IMR-90 (cell line): ENCODE data around the gene SEC11C. TPM values are rescaled to one million over a fixed set of nuclear protein-coding genes. Genes with fewer than 3 reads are reported as not detected.

Source experiments
- ATAC-seq: fragments of 200-7000 bp; cut with Tn5 transposase; 2 replicates; pipeline ENCODE4 v1.9.1; 2020; ENCODE audit warnings: low read depth, mild to moderate bottlenecking, moderate library complexity
- BruUV-seq: library from RNA; stranded (reverse); fragments of 400-500 nt; replicated peaks from 2 replicates; lab custom pipeline; 2021; lab: Mats Ljungman, UMichigan
- CTCF ChIA-PET: fragments of 300-600 bp; formaldehyde crosslinking; extraction: SDS; loops from one replicate; lab custom pipeline; 2021; ENCODE audit warnings: antibody characterized with exemption; lab: Yijun Ruan, JAX
- POLR2A ChIA-PET: fragments of 300-600 bp; sonication (Branson Sonifier 250); formaldehyde crosslinking; loops from one replicate; lab custom pipeline; 2022; ENCODE audit warnings: antibody characterized with exemption; ENCODE audit not compliant: unreplicated experiment; lab: Charles Lee
- DNase-seq: peaks from one replicate; pipeline ENCODE4 v3.0.0; 2013
- H2AFZ ChIP-seq: replicated peaks from 2 replicates; pipeline ENCODE3; 2013; ENCODE audit warnings: low read length, mild to moderate bottlenecking; ENCODE audit not compliant: poor library complexity
- H2AK5ac ChIP-seq: 2 replicates; pipeline ENCODE4 v1.6.1; 2013; ENCODE audit warnings: low read depth, low read length, inconsistent platforms
- H2AK9ac ChIP-seq: replicated peaks from 2 replicates; pipeline ENCODE3; 2013; ENCODE audit warnings: mild to moderate bottlenecking, low read depth, low read length, moderate library complexity; ENCODE audit not compliant: poor library complexity
- H2BK120ac ChIP-seq: 2 replicates; pipeline ENCODE4 v1.6.1; 2013; ENCODE audit warnings: low read depth, low read length, inconsistent platforms
- H2BK15ac ChIP-seq: 3 replicates; pipeline ENCODE4 v1.6.1; 2013; ENCODE audit warnings: low read depth, low read length, inconsistent platforms
- H2BK20ac ChIP-seq: 2 replicates; pipeline ENCODE4 v1.6.1; 2013; ENCODE audit warnings: low read depth, mild to moderate bottlenecking, inconsistent platforms, low read length, moderate library complexity
- H2BK5ac ChIP-seq: 2 replicates; pipeline ENCODE4 v1.6.1; 2013; ENCODE audit warnings: mild to moderate bottlenecking, low read depth, low read length, inconsistent platforms; ENCODE audit not compliant: poor library complexity, severe bottlenecking
- H3K14ac ChIP-seq: replicated peaks from 2 replicates; pipeline ENCODE4 v1.6.1; 2013; ENCODE audit warnings: low read depth, low read length, inconsistent platforms
- H3K18ac ChIP-seq: 2 replicates; pipeline ENCODE4 v1.6.1; 2013; ENCODE audit warnings: low read depth, low read length, control low read depth
- H3K23ac ChIP-seq: 2 replicates; pipeline ENCODE4 v1.6.1; 2013; ENCODE audit warnings: low read depth, low read length, inconsistent platforms
- H3K27ac ChIP-seq: 2 replicates; pipeline ENCODE4 v1.5.1; 2013; ENCODE audit warnings: mild to moderate bottlenecking, control low read depth, low read length; ENCODE audit not compliant: insufficient read depth
- H3K27me3 ChIP-seq: 2 replicates; pipeline ENCODE4 v1.6.1; 2013; ENCODE audit warnings: low read length; ENCODE audit not compliant: control insufficient read depth, insufficient read depth
- H3K36me3 ChIP-seq: 2 replicates; pipeline ENCODE4 v1.6.1; 2013; ENCODE audit warnings: low read length, mixed read lengths; ENCODE audit not compliant: control insufficient read depth, insufficient read depth
- H3K4ac ChIP-seq: 2 replicates; pipeline ENCODE4 v1.6.1; 2013; ENCODE audit warnings: low read depth, low read length, inconsistent platforms
- H3K4me1 ChIP-seq: 2 replicates; pipeline ENCODE4 v1.6.1; 2013; ENCODE audit warnings: low read length, mixed read lengths; ENCODE audit not compliant: control insufficient read depth, insufficient read depth
- H3K4me2 ChIP-seq: 2 replicates; pipeline ENCODE4 v1.6.1; 2013; ENCODE audit warnings: low read depth, mild to moderate bottlenecking, control low read depth, low read length, moderate library complexity
- H3K4me3 ChIP-seq: 2 replicates; pipeline ENCODE4 v1.5.1; 2013; ENCODE audit warnings: low read depth, mild to moderate bottlenecking, control low read depth, low read length, moderate library complexity; ENCODE audit not compliant: insufficient read depth
- H3K56ac ChIP-seq: 2 replicates; pipeline ENCODE4 v1.6.1; 2013; ENCODE audit warnings: low read length, inconsistent platforms; ENCODE audit not compliant: insufficient read depth; ENCODE audit errors: extremely low read depth
- H3K79me1 ChIP-seq, 2 experiments: 2 replicates each; pipeline ENCODE4 v1.6.1; 2013; ENCODE audit warnings: low read length in 2 of 2, inconsistent platforms in 1 of 2, low read depth in 1 of 2
- H3K9ac ChIP-seq: 2 replicates; pipeline ENCODE4 v1.6.1; 2013; ENCODE audit warnings: low read depth, low read length, control low read depth
- H3K9me1 ChIP-seq: 2 replicates; pipeline ENCODE4 v1.6.1; 2013; ENCODE audit warnings: low read length, inconsistent platforms; ENCODE audit not compliant: insufficient read depth
- H3K9me3 ChIP-seq: 2 replicates; pipeline ENCODE4 v1.6.1; 2013; ENCODE audit warnings: low read length; ENCODE audit not compliant: control insufficient read depth, insufficient read depth
- H4K20me1 ChIP-seq: 2 replicates; pipeline ENCODE4 v1.6.1; 2013; ENCODE audit warnings: low read length, inconsistent platforms; ENCODE audit not compliant: insufficient read depth
- H4K5ac ChIP-seq: 2 replicates; pipeline ENCODE4 v1.6.1; 2013; ENCODE audit warnings: mild to moderate bottlenecking, low read depth, low read length, control low read depth
- H4K8ac ChIP-seq, 2 experiments: 2 replicates each; pipeline ENCODE4 v1.6.1; 2013; ENCODE audit warnings: low read depth in 2 of 2, low read length in 2 of 2, control low read depth in 1 of 2, inconsistent platforms in 1 of 2
- H4K91ac ChIP-seq: 2 replicates; pipeline ENCODE4 v1.6.1; 2013; ENCODE audit warnings: low read depth, low read length, inconsistent platforms; ENCODE audit not compliant: insufficient read depth
- CEBPB ChIP-seq: IDR thresholded peaks from 2 replicates; pipeline ENCODE4 v1.6.1; 2012; ENCODE audit warnings: low read depth, low read length, improper control_type of control experiment
- CHD1 ChIP-seq: IDR thresholded peaks from 2 replicates; pipeline ENCODE4 v1.6.1; 2012; ENCODE audit warnings: low read depth, low read length, improper control_type of control experiment
- FOS ChIP-seq: fragments of 150-350 bp; IDR thresholded peaks from 2 replicates; pipeline ENCODE4 v1.6.1; 2016; ENCODE audit warnings: low read depth, low read length
- MAFK ChIP-seq: IDR thresholded peaks from 2 replicates; pipeline ENCODE4 v1.6.1; 2012; ENCODE audit warnings: low read depth, low read length, improper control_type of control experiment
- RCOR1 ChIP-seq: IDR thresholded peaks from 2 replicates; pipeline ENCODE4 v1.6.1; 2012; ENCODE audit warnings: mild to moderate bottlenecking, low read length, improper control_type of control experiment; ENCODE audit not compliant: insufficient replicate concordance
- WGBS, 2 experiments: methylation state at CpG; one replicate each; pipeline versions ENCODE4 v1.1.5 to v1.1.7; 2013; ENCODE audit warnings: missing lambda C conversion rate in 2 of 2; ENCODE audit not compliant: insufficient read length in 1 of 2; ENCODE audit errors: extremely low coverage in 2 of 2; 5-methylcytosine and 5-hydroxymethylcytosine counted together
- dilution Hi-C: fragments of 300-500 bp; cut with HindIII; formaldehyde crosslinking; loops from one replicate; pipeline ENCODE4 v1.14.3; 2018; ENCODE audit warnings: low sequenced_read_pairs; ENCODE audit not compliant: unreplicated experiment
- in situ Hi-C: fragments of 300-500 bp; cut with MboI; formaldehyde crosslinking; loops from 3 replicates; pipeline ENCODE4 v1.14.3; 2019; ENCODE audit warnings: low sequenced_read_pairs, inconsistent platforms, mixed read lengths
- intact Hi-C: fragments of 100-400 bp; cut with micrococcal nuclease; formaldehyde crosslinking; loops from 2 replicates; pipeline ENCODE4 v1.10.0; 2022
- polyA plus RNA-seq, 3 experiments: library from polyadenylated mRNA; depleted of rRNA; stranded (reverse); fragments of >200 nt; gene quantifications; 2 replicates each; pipeline ENCODE4 v1.2.3, GENCODE V29; 2012; ENCODE audit warnings: low replicate concordance in 1 of 3
- total RNA-seq: library from RNA; depleted of rRNA; stranded (reverse); fragments of >200 nt; gene quantifications from 2 replicates; pipeline ENCODE4 v1.2.3, GENCODE V29; 2012
- TF ChIP-seq, protein P1 (sequence below): fragments of 150-350 bp; IDR thresholded peaks from 2 replicates; pipeline ENCODE4 v1.6.1; 2016; ENCODE audit warnings: low read depth, mild to moderate bottlenecking, low read length, moderate library complexity, borderline replicate concordance

SEC11C gene
- total and polyA plus RNA-seq, 2 of the 4 experiments (the other 2 are of a cell fraction) = 10.6 to 11.9 TPM

DNA sequence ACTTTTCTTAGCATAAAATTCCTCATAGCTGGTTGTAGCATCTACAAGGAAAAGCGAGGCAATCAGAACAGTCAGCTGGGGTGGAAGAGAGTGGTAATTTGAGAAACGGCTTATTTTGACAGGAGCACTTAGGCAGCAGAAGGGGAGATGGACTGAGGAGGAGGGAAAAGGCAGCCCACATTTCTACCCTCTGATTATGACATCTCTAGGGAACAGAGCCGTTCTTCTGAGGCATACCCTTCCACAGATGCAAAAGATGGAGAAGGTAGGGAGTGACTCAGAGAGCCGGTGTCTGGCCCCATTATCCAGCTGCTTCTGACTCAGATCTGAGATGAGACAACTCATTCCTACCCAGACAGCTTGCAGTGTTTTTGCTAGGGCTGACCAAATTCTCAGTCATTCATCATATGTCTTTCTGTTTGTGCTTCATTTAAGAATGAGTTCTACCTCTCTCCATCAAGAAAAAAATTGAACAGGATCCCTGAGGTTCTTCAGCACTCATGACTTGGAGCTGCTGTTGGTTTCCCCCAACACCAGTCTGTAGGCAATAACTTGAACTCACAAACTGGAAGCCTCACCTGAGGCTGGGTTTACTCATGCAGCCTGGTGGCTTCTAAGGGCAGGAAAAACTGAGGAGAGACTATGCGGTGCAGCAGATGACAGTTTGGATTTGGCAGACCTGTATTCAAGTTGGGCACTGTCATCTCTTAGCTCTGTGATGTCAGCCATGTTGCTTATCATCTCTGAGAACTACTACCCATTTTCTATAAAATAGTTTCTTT is 15.9 kb upstream of the SEC11C start:
- no peak overlapping the region for H3K4me3 ChIP-seq
- H3K79me1 ChIP-seq = no peaks in the 10 kb centered on the region
- no peaks in the 10 kb centered on the region for H3K36me3 ChIP-seq
- ChIA-PET POLR2A (interaction anchor here (0.7 kb wide), 1 partner anchor 16 kb away, joined by 9 read pairs; no protein-coding TSS in a partner anchor), CTCF (no interaction called here)
- ATAC-seq (peak; percentile 99), DNase-seq (peak; percentile 94)
- H4K5ac ChIP-seq = no peak overlapping the region
- no peak overlapping the region for H2BK5ac ChIP-seq
- BruUV-seq = no TSS peak
- intact Hi-C loops (no loop called here), in situ Hi-C loops (no loop called here), dilution Hi-C loops (no loop called here)
- no peak for TF ChIP-seq CHD1
- TF ChIP-seq CEBPB = peak; percentile 74
- TF ChIP-seq MAFK = 0 out of 2 replicates have a peak, but pooled peaks have one; percentile 4
- TF ChIP-seq, protein P1, sequence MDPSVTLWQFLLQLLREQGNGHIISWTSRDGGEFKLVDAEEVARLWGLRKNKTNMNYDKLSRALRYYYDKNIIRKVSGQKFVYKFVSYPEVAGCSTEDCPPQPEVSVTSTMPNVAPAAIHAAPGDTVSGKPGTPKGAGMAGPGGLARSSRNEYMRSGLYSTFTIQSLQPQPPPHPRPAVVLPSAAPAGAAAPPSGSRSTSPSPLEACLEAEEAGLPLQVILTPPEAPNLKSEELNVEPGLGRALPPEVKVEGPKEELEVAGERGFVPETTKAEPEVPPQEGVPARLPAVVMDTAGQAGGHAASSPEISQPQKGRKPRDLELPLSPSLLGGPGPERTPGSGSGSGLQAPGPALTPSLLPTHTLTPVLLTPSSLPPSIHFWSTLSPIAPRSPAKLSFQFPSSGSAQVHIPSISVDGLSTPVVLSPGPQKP = no peak
- TF ChIP-seq FOS = peak; percentile 92
- TF ChIP-seq RCOR1 = peak; percentile 78
- no peak overlapping the region for H3K4ac ChIP-seq
- WGBS, 2 experiments = no CpG with 5 or more reads among the region's 5 CpGs
- peaks cover 26% of the 10 kb centered on the region for H3K27me3 ChIP-seq
- H3K56ac ChIP-seq = no peak overlapping the region
- no peaks in the 10 kb centered on the region for H4K20me1 ChIP-seq
- no peak overlapping the region for H2AK9ac ChIP-seq
- H3K9me1 ChIP-seq = no peaks in the 10 kb centered on the region
- no peak overlapping the region for H3K4me2 ChIP-seq
- no peak overlapping the region for H2AFZ ChIP-seq
- no peak overlapping the region for H2BK20ac ChIP-seq
- no peaks in the 10 kb centered on the region for H3K9me3 ChIP-seq
- H3K9ac ChIP-seq = no peak overlapping the region
- H2AK5ac ChIP-seq = no peak overlapping the region
- H4K91ac ChIP-seq = no peak overlapping the region
- no peak overlapping the region for H3K14ac ChIP-seq
- H2BK120ac ChIP-seq = no peak overlapping the region
- H3K18ac ChIP-seq = no peak overlapping the region
- H3K4me1 ChIP-seq = peaks cover 3% of the 10 kb centered on the region
- no peak overlapping the region for H4K8ac ChIP-seq
- H2BK15ac ChIP-seq = no peak overlapping the region
- H3K27ac ChIP-seq = no peak overlapping the region
- H3K23ac ChIP-seq = no peak overlapping the region
